ENCODE results near the gene TST. TPM values are rescaled to one million over a fixed set of nuclear protein-coding genes. Genes with fewer than 3 reads are reported as not detected.

Gene TST
- total and polyA plus RNA-seq, 2 donors (not counting 1 experiment from before 2014, with no cell fraction given) = 12.7 to 21.6 TPM

DNA sequence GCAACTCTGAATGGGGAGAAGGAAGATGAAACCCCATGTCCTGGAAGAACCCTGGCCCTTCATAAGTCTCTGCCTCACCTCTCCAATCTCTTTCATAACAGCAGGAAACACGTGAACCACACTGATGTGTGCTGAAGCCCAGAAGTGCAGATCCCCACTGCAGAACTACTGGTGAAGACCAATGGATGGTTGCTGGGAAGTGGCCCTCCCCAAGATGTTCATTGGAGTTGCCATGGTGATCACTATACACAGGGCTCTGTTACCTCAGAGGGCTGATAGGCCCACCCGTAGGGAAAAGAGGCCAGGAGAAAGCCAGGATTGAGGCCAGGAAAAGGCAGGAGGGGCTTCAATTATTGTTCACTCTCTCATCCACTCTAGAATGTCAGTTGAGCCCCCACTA lies 11.6 kb downstream of the TST start:
- no peak for DNase-seq (ENCODE audit: low read depth in 2 of 2)
- Histone ChIP-seq H4K20me1 (ENCODE audit: control insufficient read depth, extremely low read depth, insufficient read depth, low read length) (no peaks in the 10 kb centered on the region), H3K27me3 (ENCODE audit: control insufficient read depth, insufficient read depth, low read length) (peaks cover 16% of the 10 kb centered on the region), H3K4me1 (ENCODE audit: control insufficient read depth, extremely low read depth, insufficient read depth, low read length) (no peaks in the 10 kb centered on the region), H3K4me3 (replicated peaks in 1 of 4; ENCODE audit: control extremely low read depth in 1 of 4, insufficient read depth in 1 of 4, low read depth in 3 of 4, low read length in 4 of 4) (no peak overlapping the region), H3K4me2 (ENCODE audit: extremely low read depth, insufficient read depth, low read length) (no peak overlapping the region), H2AFZ (ENCODE audit: low read length) (no peak overlapping the region), H3K9ac (ENCODE audit: insufficient read depth, low read length) (no peak overlapping the region), H3K9me3 (ENCODE audit: control insufficient read depth, insufficient read depth, low read depth, low read length) (no peaks in the 10 kb centered on the region), H3K36me3 (ENCODE audit: control insufficient read depth, insufficient read depth, low read length) (no peaks in the 10 kb centered on the region), H3K27ac (ENCODE audit: insufficient read depth, low read length) (no peak overlapping the region), H3K79me2 (ENCODE audit: control insufficient read depth, insufficient read depth, low read length) (no peaks in the 10 kb centered on the region)
- no peak for TF ChIP-seq EZH2 (IDR thresholded peaks at IDR 0.05; ENCODE audit: low read length, missing control alignments)
- TF ChIP-seq, protein P1, sequence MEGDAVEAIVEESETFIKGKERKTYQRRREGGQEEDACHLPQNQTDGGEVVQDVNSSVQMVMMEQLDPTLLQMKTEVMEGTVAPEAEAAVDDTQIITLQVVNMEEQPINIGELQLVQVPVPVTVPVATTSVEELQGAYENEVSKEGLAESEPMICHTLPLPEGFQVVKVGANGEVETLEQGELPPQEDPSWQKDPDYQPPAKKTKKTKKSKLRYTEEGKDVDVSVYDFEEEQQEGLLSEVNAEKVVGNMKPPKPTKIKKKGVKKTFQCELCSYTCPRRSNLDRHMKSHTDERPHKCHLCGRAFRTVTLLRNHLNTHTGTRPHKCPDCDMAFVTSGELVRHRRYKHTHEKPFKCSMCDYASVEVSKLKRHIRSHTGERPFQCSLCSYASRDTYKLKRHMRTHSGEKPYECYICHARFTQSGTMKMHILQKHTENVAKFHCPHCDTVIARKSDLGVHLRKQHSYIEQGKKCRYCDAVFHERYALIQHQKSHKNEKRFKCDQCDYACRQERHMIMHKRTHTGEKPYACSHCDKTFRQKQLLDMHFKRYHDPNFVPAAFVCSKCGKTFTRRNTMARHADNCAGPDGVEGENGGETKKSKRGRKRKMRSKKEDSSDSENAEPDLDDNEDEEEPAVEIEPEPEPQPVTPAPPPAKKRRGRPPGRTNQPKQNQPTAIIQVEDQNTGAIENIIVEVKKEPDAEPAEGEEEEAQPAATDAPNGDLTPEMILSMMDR (conservative IDR thresholded peaks at IDR 0.05 in 1 of 2, IDR thresholded peaks at IDR 0.05 in 1 of 2; ENCODE audit: low read depth in 1 of 2, low read length in 2 of 2) = no peak

DNA sequence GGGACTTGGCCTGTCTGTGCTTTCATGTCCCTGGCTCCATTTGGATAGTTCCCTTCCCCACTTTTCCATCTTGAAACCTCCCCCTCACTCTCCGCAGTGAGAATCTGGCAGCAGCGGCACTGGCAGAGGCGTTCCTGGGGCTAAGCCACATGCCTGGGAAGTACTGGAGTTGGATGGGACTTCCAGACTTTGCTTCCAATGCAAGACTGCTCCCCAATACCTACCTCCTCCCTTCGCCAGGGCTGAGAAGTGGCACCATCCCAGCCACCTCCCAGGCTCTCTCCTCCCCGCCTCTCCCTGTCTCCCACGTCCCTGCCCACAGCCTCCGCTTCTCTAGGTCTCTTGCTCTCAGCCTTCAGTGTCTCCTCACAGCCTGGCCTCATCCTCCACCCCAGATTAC lies 16.6 kb downstream of the TST start:
- Histone ChIP-seq H3K79me2 (ENCODE audit: control insufficient read depth, insufficient read depth, low read length) (no peaks in the 10 kb centered on the region), H3K27me3 (ENCODE audit: control insufficient read depth, insufficient read depth, low read length) (peaks cover 22% of the 10 kb centered on the region), H3K9me3 (ENCODE audit: control insufficient read depth, insufficient read depth, low read depth, low read length) (no peaks in the 10 kb centered on the region), H3K4me1 (ENCODE audit: control insufficient read depth, extremely low read depth, insufficient read depth, low read length) (no peaks in the 10 kb centered on the region), H2AFZ (ENCODE audit: low read length) (no peak overlapping the region), H3K36me3 (ENCODE audit: control insufficient read depth, insufficient read depth, low read length) (no peaks in the 10 kb centered on the region), H3K27ac (ENCODE audit: insufficient read depth, low read length) (no peak overlapping the region), H3K4me2 (ENCODE audit: extremely low read depth, insufficient read depth, low read length) (no peak overlapping the region), H3K4me3 (replicated peaks in 1 of 4; ENCODE audit: control extremely low read depth in 1 of 4, insufficient read depth in 1 of 4, low read depth in 3 of 4, low read length in 4 of 4) (no peak overlapping the region), H4K20me1 (ENCODE audit: control insufficient read depth, extremely low read depth, insufficient read depth, low read length) (no peaks in the 10 kb centered on the region), H3K9ac (ENCODE audit: insufficient read depth, low read length) (no peak overlapping the region)
- no peak for TF ChIP-seq EZH2 (IDR thresholded peaks at IDR 0.05; ENCODE audit: low read length, missing control alignments)
- TF ChIP-seq, protein P1 (conservative IDR thresholded peaks at IDR 0.05 in 1 of 2, IDR thresholded peaks at IDR 0.05 in 1 of 2; ENCODE audit: low read depth in 1 of 2, low read length in 2 of 2) = no peak
- no peak for DNase-seq (ENCODE audit: low read depth in 2 of 2)

DNA sequence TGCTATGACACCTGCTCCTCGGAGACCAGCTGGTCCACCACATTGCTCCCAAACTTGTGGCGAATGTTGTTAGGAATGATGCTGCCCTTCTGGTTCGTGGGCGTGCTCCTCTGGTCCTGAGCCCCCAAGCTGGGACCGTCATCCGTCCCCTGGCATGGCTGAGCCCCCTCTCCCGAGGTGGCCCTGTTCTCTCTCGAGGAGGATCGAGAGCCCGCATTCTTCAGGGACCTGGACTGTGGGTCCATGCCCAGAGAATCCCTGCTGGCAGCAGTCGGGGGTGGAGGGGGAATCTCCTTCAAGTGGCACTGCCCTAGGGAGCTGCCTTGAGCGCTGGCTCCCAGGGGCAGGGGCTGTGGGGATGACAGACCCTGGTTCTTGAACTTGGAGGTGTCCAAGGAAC lies 17.4 kb downstream of the TST start:
- no peak overlapping the region for H2AFZ ChIP-seq (ENCODE audit: low read length)
- no peak overlapping the region for H3K9ac ChIP-seq (ENCODE audit: insufficient read depth, low read length)
- H3K4me1 ChIP-seq (ENCODE audit: control insufficient read depth, extremely low read depth, insufficient read depth, low read length) = no peaks in the 10 kb centered on the region
- H3K27me3 ChIP-seq (ENCODE audit: control insufficient read depth, insufficient read depth, low read length) = peaks cover 21% of the 10 kb centered on the region
- DNase-seq (ENCODE audit: low read depth in 2 of 2) = no peak
- H3K4me3 ChIP-seq (replicated peaks in 1 of 4; ENCODE audit: control extremely low read depth in 1 of 4, insufficient read depth in 1 of 4, low read depth in 3 of 4, low read length in 4 of 4) = no peak overlapping the region
- TF ChIP-seq, protein P1 (conservative IDR thresholded peaks at IDR 0.05 in 1 of 2, IDR thresholded peaks at IDR 0.05 in 1 of 2; ENCODE audit: low read depth in 1 of 2, low read length in 2 of 2) = no peak
- no peak for TF ChIP-seq EZH2 (IDR thresholded peaks at IDR 0.05; ENCODE audit: low read length, missing control alignments)
- no peak overlapping the region for H3K4me2 ChIP-seq (ENCODE audit: extremely low read depth, insufficient read depth, low read length)
- no peaks in the 10 kb centered on the region for H3K36me3 ChIP-seq (ENCODE audit: control insufficient read depth, insufficient read depth, low read length)
- no peaks in the 10 kb centered on the region for H3K79me2 ChIP-seq (ENCODE audit: control insufficient read depth, insufficient read depth, low read length)
- no peaks in the 10 kb centered on the region for H4K20me1 ChIP-seq (ENCODE audit: control insufficient read depth, extremely low read depth, insufficient read depth, low read length)
- no peak overlapping the region for H3K27ac ChIP-seq (ENCODE audit: insufficient read depth, low read length)
- H3K9me3 ChIP-seq (ENCODE audit: control insufficient read depth, insufficient read depth, low read depth, low read length) = no peaks in the 10 kb centered on the region

Measured in fibroblast of lung (primary cell).